ENCODE data around the gene MUC6. TPM values are rescaled to one million over a fixed set of nuclear protein-coding genes. Genes with fewer than 3 reads are reported as not detected.

Gene MUC6
- total RNA-seq, 2 experiments from 2014 or later: not detected

GRCh38 chr11:1012740-1013630 is 23.5 kb downstream of the MUC6 start:
- CTCF ChIA-PET: no interaction called here
- POLR2A ChIA-PET: no interaction called here

- CTCF ChIA-PET: no interaction called here
- POLR2A ChIA-PET: no interaction called here
Observed at GRCh38 chr11:1012291-1012690, 24.2 kb downstream of the MUC6 start.

- CTCF ChIA-PET: no interaction called here
Observed at GRCh38 chr11:1011320-1011698, 25.2 kb downstream of the MUC6 start.

GRCh38 chr11:1010551-1011319 is 25.8 kb downstream of the MUC6 start:
- POLR2A ChIA-PET: no interaction called here
- CTCF ChIA-PET: no interaction called here

More at GRCh38 chr11:1011320-1011698, 25.2 kb downstream of the MUC6 start:
- POLR2A ChIA-PET: no interaction called here

GRCh38 chr11:1009991-1010390 is 26.5 kb downstream of the MUC6 start:
- CTCF ChIA-PET: no interaction called here

GRCh38 chr11:1009371-1009770 is 27.1 kb downstream of the MUC6 start:
- ChIA-PET CTCF (no interaction called here), POLR2A (no interaction called here)

More at GRCh38 chr11:1009991-1010390, 26.5 kb downstream of the MUC6 start:
- POLR2A ChIA-PET: no interaction called here

GRCh38 chr11:1008803-1009145 is 27.7 kb downstream of the MUC6 start:
- POLR2A ChIA-PET: no interaction called here
- CTCF ChIA-PET: no interaction called here

- ChIA-PET CTCF (interaction anchor here (1.5 kb wide), 1 partner anchor 43 kb away, joined by 3 read pairs; no protein-coding TSS in a partner anchor), POLR2A (no interaction called here)
Observed at GRCh38 chr11:1008001-1008802, 28.3 kb downstream of the MUC6 start.

- ChIA-PET POLR2A (no interaction called here), CTCF (interaction anchor here (1.5 kb wide), 1 partner anchor 44 kb away, joined by 3 read pairs; no protein-coding TSS in a partner anchor)
Observed at GRCh38 chr11:1007279-1007678, 29.2 kb downstream of the MUC6 start.

GRCh38 chr11:1006762-1007161 is 29.8 kb downstream of the MUC6 start:
- CTCF ChIA-PET: interaction anchor here (1.2 to 1.5 kb wide), 2 partner anchors 11 to 45 kb away, joined by 3 read pairs; no protein-coding TSS in a partner anchor

GRCh38 chr11:1005928-1006327 is 30.6 kb downstream of the MUC6 start:
- CTCF ChIA-PET: interaction anchor here (1.2 kb wide), 1 partner anchor 10 kb away, joined by 3 read pairs; no protein-coding TSS in a partner anchor
- POLR2A ChIA-PET: no interaction called here

More at GRCh38 chr11:1006762-1007161, 29.8 kb downstream of the MUC6 start:
- POLR2A ChIA-PET: no interaction called here

GRCh38 chr11:1003159-1003558 is 33.4 kb downstream of the MUC6 start:
- ChIA-PET CTCF (no interaction called here), POLR2A (no interaction called here)

GRCh38 chr11:1002406-1002984 is 34.0 kb downstream of the MUC6 start:
- POLR2A ChIA-PET: no interaction called here
- CTCF ChIA-PET: no interaction called here

- CTCF ChIA-PET: no interaction called here
Observed at GRCh38 chr11:1001617-1002405, 34.7 kb downstream of the MUC6 start.

GRCh38 chr11:1000357-1001278 is 35.9 kb downstream of the MUC6 start:
- ChIA-PET CTCF (no interaction called here), POLR2A (no interaction called here)

More at GRCh38 chr11:1001617-1002405, 34.7 kb downstream of the MUC6 start:
- POLR2A ChIA-PET: no interaction called here

- CTCF ChIA-PET: no interaction called here
- POLR2A ChIA-PET: no interaction called here
Observed at GRCh38 chr11:999009-999408, 37.5 kb downstream of the MUC6 start.

GRCh38 chr11:997907-998306 is 38.6 kb downstream of the MUC6 start:
- CTCF ChIA-PET: no interaction called here

GRCh38 chr11:996681-997080 is 39.8 kb downstream of the MUC6 start:
- ChIA-PET POLR2A (no interaction called here), CTCF (interaction anchor here (0.8 to 1.3 kb wide), 2 partner anchors 10 to 148 kb away, joined by 3 read pairs; no protein-coding TSS in a partner anchor)

More at GRCh38 chr11:997907-998306, 38.6 kb downstream of the MUC6 start:
- POLR2A ChIA-PET: no interaction called here

All from activated CD8-positive, alpha-beta memory T cell treated with anti-CD3 and anti-CD28 coated beads for 36 hours (primary cell).